ENCODE data around the gene SYT13. TPM values are rescaled to one million over a fixed set of nuclear protein-coding genes. Genes with fewer than 3 reads are reported as not detected.

The SYT13 gene
- total RNA-seq, 4 donors from 2014 or later, result not detected

GRCh38 chr11:45239733-45240132 lies 46.4 kb downstream of the SYT13 start:
- TF ChIP-seq CTCF (IDR thresholded peaks at IDR 0.05), result no peak
- DNase-seq (ENCODE audit: low spot score) (no peak), ATAC-seq (ENCODE audit: low FRiP score) (no peak)

- no peak for TF ChIP-seq CTCF (IDR thresholded peaks at IDR 0.05)
- ATAC-seq (ENCODE audit: low FRiP score) (no peak), DNase-seq (ENCODE audit: low spot score) (no peak)
Measured at GRCh38 chr11:45238724-45239123, 47.4 kb downstream of the SYT13 start.

- ATAC-seq (ENCODE audit: low FRiP score), result no peak
- TF ChIP-seq CTCF (IDR thresholded peaks at IDR 0.05), result no peak
- no peak for DNase-seq (ENCODE audit: low spot score)
Measured at GRCh38 chr11:45237711-45238315, 48.3 kb downstream of the SYT13 start.

- TF ChIP-seq CTCF (IDR thresholded peaks at IDR 0.05), result no peak
- ATAC-seq (ENCODE audit: low FRiP score) (no peak), DNase-seq (ENCODE audit: low spot score) (no peak)
Measured at GRCh38 chr11:45234306-45235006, 51.7 kb downstream of the SYT13 start.

GRCh38 chr11:45233804-45234170 lies 52.4 kb downstream of the SYT13 start:
- no peak for ATAC-seq (ENCODE audit: low FRiP score)
- no peak for TF ChIP-seq CTCF (IDR thresholded peaks at IDR 0.05)
- DNase-seq (ENCODE audit: low spot score), result no peak

GRCh38 chr11:45233121-45233803 lies 52.9 kb downstream of the SYT13 start:
- ATAC-seq (ENCODE audit: low FRiP score) (no peak), DNase-seq (ENCODE audit: low spot score) (peak; percentile 62)
- TF ChIP-seq CTCF (IDR thresholded peaks at IDR 0.05), result no peak

All from omental fat pad (tissue), 4 donors.